Esophagus squamous epithelium (tissue), 5 donors: ENCODE measurements around the gene HOXA7. TPM values are rescaled to one million over a fixed set of nuclear protein-coding genes. Genes with fewer than 3 reads are reported as not detected.

ENCODE experiments used
- DNase-seq: peaks from one replicate; lab custom pipeline; 2025; lab: John Stamatoyannopoulos, UW
- H3K27ac ChIP-seq, 4 donors: fragments of 200-600 bp; sonication (generic); one replicate each; pipeline ENCODE4 v1.5.1; 2016 to 2019; ENCODE audit warnings: mild to moderate bottlenecking in 1 of 4
- H3K27me3 ChIP-seq, 4 donors: fragments of 200-600 bp; sonication (generic); 1 replicate in 3 of 4; 2 replicates in 1 of 4; pipeline versions ENCODE4 v1.5.1 to v1.6.0; 2017 to 2021; ENCODE audit warnings: antibody characterized with exemption in 1 of 4
- H3K36me3 ChIP-seq, 3 donors: fragments of 200-600 bp; sonication (generic); one replicate each; pipeline ENCODE4 v1.5.1; 2016 to 2019
- H3K4me1 ChIP-seq, 3 donors: fragments of 200-600 bp; sonication (generic); one replicate each; pipeline ENCODE4 v1.5.1; 2017 to 2019
- H3K4me3 ChIP-seq, 4 donors: fragments of 200-600 bp; sonication (generic); 1 replicate in 3 of 4; 2 replicates in 1 of 4; pipeline ENCODE4 v1.5.1; 2016 to 2019; ENCODE audit warnings: mild to moderate bottlenecking in 2 of 4, moderate library complexity in 1 of 4
- H3K9me3 ChIP-seq, 3 donors: fragments of 200-600 bp; sonication (generic); one replicate each; pipeline ENCODE4 v1.5.1; 2016 to 2019
- CTCF ChIP-seq, 6 experiments: fragments of 450-650 bp in 4 of 6; fragments of 200-600 bp in 2 of 6; sonication (generic) in 2 of 6; IDR thresholded peaks; one replicate each; pipeline ENCODE4 v1.5.1; 2016 to 2019; ENCODE audit warnings: antibody characterized with exemption in 6 of 6, mild to moderate bottlenecking in 4 of 6, moderate library complexity in 4 of 6
- POLR2A ChIP-seq, 4 donors: fragments of 450-650 bp; IDR thresholded peaks; one replicate each; pipeline ENCODE4 v1.6.1; 2017; ENCODE audit warnings: antibody characterized with exemption in 4 of 4, mild to moderate bottlenecking in 4 of 4, moderate library complexity in 3 of 4
- WGBS, 2 donors: methylation state at CpG; one replicate each; pipeline ENCODE4 v1.1.5; 2018; 5-methylcytosine and 5-hydroxymethylcytosine counted together
- intact Hi-C: fragments of 100-400 bp; cut with DNase I; formaldehyde crosslinking; loops from one replicate; pipeline ENCODE4 v1.15.0; 2022
- total RNA-seq, 4 donors: library from RNA; depleted of rRNA; stranded (reverse); fragments of >200 nt; gene quantifications; one replicate each; pipeline ENCODE4 v1.1.0, GENCODE V29; 2016
- donor health status: DM: yes; HTN: yes; CAD: no.

Gene HOXA7
- total RNA-seq, 4 donors from 2014 or later, result 0.23 to 0.76 (median 0.48) TPM

DNA sequence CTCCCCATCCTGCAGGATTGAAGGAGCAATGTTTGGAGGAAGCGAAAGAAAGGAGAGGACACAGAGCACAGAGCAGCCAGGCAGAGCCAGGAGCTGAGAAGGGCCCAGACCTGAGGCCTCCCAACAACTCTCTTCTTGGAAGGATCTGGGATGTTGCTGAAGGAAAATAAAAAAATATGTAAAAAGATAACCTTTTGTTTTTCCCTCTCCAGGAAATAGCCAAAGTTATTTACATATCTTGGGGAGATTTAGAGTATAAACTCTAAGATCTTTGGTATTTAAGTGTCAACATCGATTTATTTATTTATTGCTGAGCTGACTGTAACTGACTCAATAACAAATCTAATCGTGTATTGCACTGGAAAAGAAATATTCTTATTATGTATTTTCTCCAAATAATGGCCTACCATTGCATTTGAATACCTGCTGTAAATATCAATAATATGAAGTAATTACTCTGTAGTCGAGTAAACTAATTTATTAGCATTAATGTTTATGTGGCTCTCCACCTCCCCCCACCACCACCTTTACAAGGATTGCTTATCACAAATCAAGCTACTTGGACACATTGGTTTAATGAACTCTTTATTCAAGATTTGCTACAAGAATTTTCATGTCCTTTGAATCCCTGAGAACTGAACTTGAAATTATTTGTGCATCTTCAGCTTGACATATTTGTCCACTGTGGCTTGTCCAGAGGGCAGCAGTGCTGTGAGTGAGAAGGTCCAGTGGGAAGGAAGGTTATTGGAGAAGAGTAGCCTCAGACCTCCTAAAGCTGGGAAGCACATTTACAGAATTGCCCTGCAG is 30.4 kb upstream of the HOXA7 start:
- peaks cover 55 to 100% (median 93%) of the 10 kb centered on the region in 4 donors for H3K27me3 ChIP-seq
- no peak overlapping the region for H3K4me3 ChIP-seq
- 34 to 40% methylated on average over 4 of the region's 4 CpGs for WGBS, 2 donors
- TF ChIP-seq CTCF (IDR thresholded peaks at IDR 0.05), result no peak
- TF ChIP-seq POLR2A (IDR thresholded peaks at IDR 0.05), result no peak
- no peaks in the 10 kb centered on the region for H3K9me3 ChIP-seq
- no peak overlapping the region for H3K27ac ChIP-seq
- intact Hi-C loops, result no loop called here
- DNase-seq, result no peak
- peaks cover 34 to 61% (median 48%) of the 10 kb centered on the region in 3 donors for H3K4me1 ChIP-seq
- H3K36me3 ChIP-seq, result no peaks in the 10 kb centered on the region

- H3K4me1 ChIP-seq, result peaks cover 31 to 60% (median 47%) of the 10 kb centered on the region in 3 donors
- no peak overlapping the region for H3K27ac ChIP-seq
- no peaks in the 10 kb centered on the region for H3K9me3 ChIP-seq
- intact Hi-C loops, result no loop called here
- no peak overlapping the region for H3K4me3 ChIP-seq
- peaks cover 57 to 100% (median 89%) of the 10 kb centered on the region in 4 donors for H3K27me3 ChIP-seq
- no peak for TF ChIP-seq POLR2A (IDR thresholded peaks at IDR 0.05)
- no peak for TF ChIP-seq CTCF (IDR thresholded peaks at IDR 0.05)
- no peaks in the 10 kb centered on the region for H3K36me3 ChIP-seq
- no peak for DNase-seq
- WGBS, 2 donors, result 13 to 15% methylated on average over 15 to 17 of the region's 24 CpGs
Measured at GRCh38 chr7:27185854-27186667, 29.6 kb upstream of the HOXA7 start.

DNA sequence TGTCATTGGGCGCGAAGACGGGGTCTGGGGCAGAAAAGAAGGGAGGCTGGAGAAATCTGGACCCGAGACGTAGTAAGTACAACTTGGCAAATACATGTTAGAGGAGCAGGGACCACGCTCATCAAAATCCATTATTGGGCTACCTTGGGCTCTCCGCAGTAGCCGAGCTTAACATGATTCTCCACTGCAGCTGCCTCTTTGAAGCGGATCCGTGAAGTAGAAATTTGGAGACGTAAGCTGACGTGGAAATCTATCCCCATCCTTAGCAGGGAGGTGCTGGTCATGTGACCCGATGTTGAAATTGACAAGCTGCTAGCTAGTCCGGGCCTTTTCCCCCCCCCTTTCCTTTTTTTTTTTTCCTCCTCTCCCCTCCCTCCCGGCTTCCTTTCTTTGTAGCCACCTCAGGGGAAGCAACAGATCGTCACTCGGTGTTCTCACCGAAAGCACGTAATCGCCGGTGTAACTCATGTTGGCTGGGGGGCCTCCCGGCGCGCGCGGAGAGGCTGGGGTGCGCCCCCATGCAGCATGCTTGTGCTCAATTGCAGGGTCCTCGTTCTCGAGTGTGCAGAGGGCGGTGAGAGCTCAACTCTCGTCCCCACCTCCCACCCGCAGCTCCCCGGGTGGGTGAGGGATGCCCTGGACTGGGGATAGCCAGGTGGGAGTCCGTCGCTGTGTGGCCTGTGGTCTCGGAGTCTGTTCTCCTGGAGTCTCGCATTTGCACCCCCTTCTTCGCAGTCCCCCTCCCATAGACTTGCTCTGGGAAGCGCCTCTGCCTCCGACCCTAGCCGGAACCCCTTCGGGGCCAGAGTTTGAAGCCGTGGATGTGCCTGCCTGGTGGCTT is 28.8 kb upstream of the HOXA7 start, which contains the start of gene HOXA11:
HOXA11 (minus strand) TSS at position 220 of the 841 bp plus-strand sequence; CDS start at position 132, 88 bp downstream.
- TF ChIP-seq CTCF (IDR thresholded peaks at IDR 0.05), result no peak
- no peak for TF ChIP-seq POLR2A (IDR thresholded peaks at IDR 0.05)
- Histone ChIP-seq H3K36me3 (no peaks in the 10 kb centered on the region), H3K27me3 (peaks cover 55 to 100% (median 87%) of the 10 kb centered on the region in 4 donors), H3K27ac (no peak within 1 kb of the TSS), H3K4me1 (peaks cover 31 to 60% (median 47%) of the 10 kb centered on the region in 3 donors), H3K4me3 (peak within 1 kb of the TSS; percentile 20 to 66 (median 33)), H3K9me3 (no peaks in the 10 kb centered on the region)
- DNase-seq, result no peak
- WGBS, 2 donors, result 10 to 17% methylated on average over 22 to 26 of the region's 43 CpGs
- intact Hi-C loops, result no loop called here

DNA sequence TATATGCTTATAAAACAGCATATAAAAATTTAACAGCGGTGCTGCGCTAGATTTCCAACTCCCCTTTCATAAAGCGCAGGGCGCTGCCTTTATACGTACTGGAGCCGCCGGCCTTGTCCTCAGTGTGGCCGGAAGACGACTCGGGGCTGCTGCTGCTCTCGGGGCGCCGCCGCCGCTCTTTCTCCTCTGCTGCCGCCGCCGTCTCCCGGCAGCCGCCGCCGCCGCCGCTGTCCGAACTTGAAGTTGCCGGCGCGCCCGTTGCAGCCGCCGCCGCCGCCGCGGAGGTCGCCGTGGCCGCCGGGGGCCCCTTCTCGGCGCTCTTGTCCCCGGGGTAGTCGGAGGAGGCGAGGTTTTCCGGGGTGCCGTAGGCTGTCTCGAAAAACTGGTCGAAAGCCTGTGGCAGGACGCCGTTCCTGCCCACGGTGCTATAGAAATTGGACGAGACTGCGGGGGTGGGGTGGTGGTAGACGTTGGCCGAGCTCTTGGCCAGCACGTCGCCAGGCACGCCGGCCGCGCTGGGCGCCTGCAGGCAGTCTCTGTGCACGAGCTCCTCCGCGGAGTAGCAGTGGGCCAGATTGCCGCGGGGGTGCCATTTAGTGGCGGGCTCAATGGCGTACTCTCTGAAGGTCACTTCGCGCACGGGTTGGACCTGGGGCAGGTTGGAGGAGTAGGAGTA is 28.0 kb upstream of the HOXA7 start:
- Histone ChIP-seq H3K4me3 (peak overlapping the region; percentile 20 to 66 (median 33)), H3K36me3 (no peaks in the 10 kb centered on the region), H3K27ac (no peak overlapping the region), H3K27me3 (peaks cover 51 to 100% (median 88%) of the 10 kb centered on the region in 4 donors), H3K4me1 (peaks cover 36 to 68% (median 51%) of the 10 kb centered on the region in 3 donors), H3K9me3 (no peaks in the 10 kb centered on the region)
- no peak for TF ChIP-seq POLR2A (IDR thresholded peaks at IDR 0.05)
- no peak for TF ChIP-seq CTCF (IDR thresholded peaks at IDR 0.05)
- DNase-seq, result no peak
- intact Hi-C loops, result no loop called here
- WGBS, 2 donors, result 7 to 11% methylated on average over 9 to 19 of the region's 72 CpGs
